ENCODE results near the gene SEMA5B. TPM values are rescaled to one million over a fixed set of nuclear protein-coding genes. Genes with fewer than 3 reads are reported as not detected.

Gene SEMA5B
- polyA plus RNA-seq, 1 donor from 2014 or later = 7.0 TPM

GRCh38 chr3:122945230-122945629, 82.3 kb downstream of the SEMA5B start:
- H3K4me3 ChIP-seq (ENCODE audit: low read length) = no peak overlapping the region
- H3K9ac ChIP-seq (ENCODE audit: low read length) = no peak overlapping the region
- H3K79me2 ChIP-seq (replicated peaks; ENCODE audit: insufficient read depth, low read length) = no peaks in the 10 kb centered on the region
- H2AFZ ChIP-seq (ENCODE audit: low read depth, low read length) = no peak overlapping the region
- no peaks in the 10 kb centered on the region for H3K36me3 ChIP-seq (ENCODE audit: insufficient read depth, low read length)
- H4K20me1 ChIP-seq (ENCODE audit: insufficient read depth) = no peaks in the 10 kb centered on the region
- no peaks in the 10 kb centered on the region for H3K9me2 ChIP-seq (ENCODE audit: insufficient read depth, low read length)
- TF ChIP-seq SMC3 (conservative IDR thresholded peaks at IDR 0.05; ENCODE audit: poor library complexity) (no peak), MXI1 (conservative IDR thresholded peaks at IDR 0.05; ENCODE audit: poor library complexity, severe bottlenecking) (no peak), EZH2 (IDR thresholded peaks at IDR 0.05; ENCODE audit: borderline replicate concordance, insufficient read depth, low read length, poor library complexity, severe bottlenecking) (no peak)
- H3K27ac ChIP-seq (ENCODE audit: low read length) = no peak overlapping the region
- H3K27me3 ChIP-seq (ENCODE audit: insufficient read depth, low read depth, low read length) = no peaks in the 10 kb centered on the region
- H3F3A ChIP-seq (ENCODE audit: insufficient read depth, low read length, poor library complexity, severe bottlenecking) = no peaks in the 10 kb centered on the region
- no peak overlapping the region for H3K4me2 ChIP-seq (ENCODE audit: low read length)
- no peaks in the 10 kb centered on the region for H3K9me3 ChIP-seq (ENCODE audit: low read length)

GRCh38 chr3:122944671-122945161, 82.8 kb downstream of the SEMA5B start:
- Histone ChIP-seq H3K79me2 (replicated peaks; ENCODE audit: insufficient read depth, low read length) (no peaks in the 10 kb centered on the region), H2AFZ (ENCODE audit: low read depth, low read length) (no peak overlapping the region), H4K20me1 (ENCODE audit: insufficient read depth) (no peaks in the 10 kb centered on the region), H3K27me3 (ENCODE audit: insufficient read depth, low read depth, low read length) (no peaks in the 10 kb centered on the region), H3K4me3 (ENCODE audit: low read length) (no peak overlapping the region), H3K36me3 (ENCODE audit: insufficient read depth, low read length) (no peaks in the 10 kb centered on the region), H3K9me3 (ENCODE audit: low read length) (no peaks in the 10 kb centered on the region), H3K9me2 (ENCODE audit: insufficient read depth, low read length) (no peaks in the 10 kb centered on the region), H3K9ac (ENCODE audit: low read length) (no peak overlapping the region), H3K4me2 (ENCODE audit: low read length) (no peak overlapping the region), H3F3A (ENCODE audit: insufficient read depth, low read length, poor library complexity, severe bottlenecking) (no peaks in the 10 kb centered on the region), H3K27ac (ENCODE audit: low read length) (no peak overlapping the region)
- TF ChIP-seq MXI1 (conservative IDR thresholded peaks at IDR 0.05; ENCODE audit: poor library complexity, severe bottlenecking) = no peak
- TF ChIP-seq CTCF (IDR thresholded peaks at IDR 0.05; ENCODE audit: poor library complexity, severe bottlenecking) = no peak
- no peak for TF ChIP-seq SMC3 (conservative IDR thresholded peaks at IDR 0.05; ENCODE audit: poor library complexity)
- no peak for TF ChIP-seq EZH2 (IDR thresholded peaks at IDR 0.05; ENCODE audit: borderline replicate concordance, insufficient read depth, low read length, poor library complexity, severe bottlenecking)
- no peak for TF ChIP-seq POLR2AphosphoS5 (IDR thresholded peaks at IDR 0.05)
- TF ChIP-seq EP300 (conservative IDR thresholded peaks at IDR 0.05; ENCODE audit: poor library complexity, severe bottlenecking) = no peak
- no peak for TF ChIP-seq RAD21 (conservative IDR thresholded peaks at IDR 0.05)
- no peak for TF ChIP-seq REST (IDR thresholded peaks at IDR 0.05; ENCODE audit: borderline replicate concordance)
- no peak for TF ChIP-seq TAF1 (IDR thresholded peaks at IDR 0.05; ENCODE audit: low read depth)
